Measurements from ENCODE around the gene MED13.
"Not testable (repeated sequence)": the region's sequence is repeated elsewhere in the genome, so short reads cannot be mapped to it uniquely, and the experiment has no call there.

Gene MED13

GRCh38 chr17:61927208-61928100 is 137.6 kb downstream of the MED13 start, which contains the start of gene INTS2:
Gene INTS2 (minus strand): TSS chr17:61927982. CDS start chr17:61926644, 1,338 bp downstream.
- H3K27me3 ChIP-seq (ENCODE audit: control insufficient read depth, insufficient read depth, low read length, poor library complexity, severe bottlenecking): no peaks in the 10 kb centered on the region
- H3K9me3 ChIP-seq (ENCODE audit: control insufficient read depth, low read length): no peaks in the 10 kb centered on the region
- H3K36me3 ChIP-seq (ENCODE audit: control insufficient read depth, insufficient read depth, low read length): peaks cover 14% of the 10 kb centered on the region
- H3K4me3 ChIP-seq (ENCODE audit: insufficient read depth, low read depth, low read length): peak within 1 kb of the TSS; percentile 78
- H3K4me1 ChIP-seq (ENCODE audit: control insufficient read depth, insufficient read depth, low read length): peaks cover 9% of the 10 kb centered on the region
- peak within 1 kb of the TSS; percentile 53 for H3K27ac ChIP-seq (ENCODE audit: insufficient read depth, low read depth, low read length, poor library complexity, severe bottlenecking)
- 1% methylated on average over 58 of the region's 58 CpGs for WGBS, 2 experiments

GRCh38 chr17:61926826-61927207 is 138.3 kb downstream of the MED13 start:
- H3K9me3 ChIP-seq (ENCODE audit: control insufficient read depth, low read length): no peaks in the 10 kb centered on the region
- H3K27me3 ChIP-seq (ENCODE audit: control insufficient read depth, insufficient read depth, low read length, poor library complexity, severe bottlenecking): no peaks in the 10 kb centered on the region
- WGBS, 2 experiments: 59 to 69% methylated on average over 4 of the region's 4 CpGs
- peaks cover 14% of the 10 kb centered on the region for H3K36me3 ChIP-seq (ENCODE audit: control insufficient read depth, insufficient read depth, low read length)
- H3K4me3 ChIP-seq (ENCODE audit: insufficient read depth, low read depth, low read length): peak overlapping the region; percentile 78
- H3K4me1 ChIP-seq (ENCODE audit: control insufficient read depth, insufficient read depth, low read length): peaks cover 9% of the 10 kb centered on the region
- H3K27ac ChIP-seq (ENCODE audit: insufficient read depth, low read depth, low read length, poor library complexity, severe bottlenecking): no peak overlapping the region

- H3K4me3 ChIP-seq (ENCODE audit: insufficient read depth, low read depth, low read length); H3K9me3 ChIP-seq (ENCODE audit: control insufficient read depth, low read length); H3K27ac ChIP-seq (ENCODE audit: insufficient read depth, low read depth, low read length, poor library complexity, severe bottlenecking); H3K4me1 ChIP-seq (ENCODE audit: control insufficient read depth, insufficient read depth, low read length); H3K27me3 ChIP-seq (ENCODE audit: control insufficient read depth, insufficient read depth, low read length, poor library complexity, severe bottlenecking): not testable (repeated sequence)
- peaks cover 18% of the 10 kb centered on the region for H3K36me3 ChIP-seq (ENCODE audit: control insufficient read depth, insufficient read depth, low read length)
- 92 to 93% methylated on average over 14 of the region's 15 CpGs for WGBS, 2 experiments
Observed at GRCh38 chr17:61915162-61915561, 149.9 kb downstream of the MED13 start.

GRCh38 chr17:61908292-61909037 is 156.6 kb downstream of the MED13 start:
- Histone ChIP-seq H3K4me3 (ENCODE audit: insufficient read depth, low read depth, low read length) (no peak overlapping the region), H3K4me1 (ENCODE audit: control insufficient read depth, insufficient read depth, low read length) (no peaks in the 10 kb centered on the region), H3K27ac (ENCODE audit: insufficient read depth, low read depth, low read length, poor library complexity, severe bottlenecking) (no peak overlapping the region), H3K9me3 (ENCODE audit: control insufficient read depth, low read length) (no peaks in the 10 kb centered on the region), H3K27me3 (ENCODE audit: control insufficient read depth, insufficient read depth, low read length, poor library complexity, severe bottlenecking) (no peaks in the 10 kb centered on the region), H3K36me3 (ENCODE audit: control insufficient read depth, insufficient read depth, low read length) (peaks cover 16% of the 10 kb centered on the region)
- 94 to 96% methylated on average over 5 to 7 of the region's 7 CpGs for WGBS, 2 experiments

GRCh38 chr17:61907361-61907760 is 157.7 kb downstream of the MED13 start:
- no peaks in the 10 kb centered on the region for H3K4me1 ChIP-seq (ENCODE audit: control insufficient read depth, insufficient read depth, low read length)
- no peaks in the 10 kb centered on the region for H3K9me3 ChIP-seq (ENCODE audit: control insufficient read depth, low read length)
- no peak overlapping the region for H3K4me3 ChIP-seq (ENCODE audit: insufficient read depth, low read depth, low read length)
- peaks cover 18% of the 10 kb centered on the region for H3K36me3 ChIP-seq (ENCODE audit: control insufficient read depth, insufficient read depth, low read length)
- WGBS, 2 experiments: 96 to 97% methylated on average over 4 to 5 of the region's 5 CpGs
- H3K27me3 ChIP-seq (ENCODE audit: control insufficient read depth, insufficient read depth, low read length, poor library complexity, severe bottlenecking): no peaks in the 10 kb centered on the region
- no peak overlapping the region for H3K27ac ChIP-seq (ENCODE audit: insufficient read depth, low read depth, low read length, poor library complexity, severe bottlenecking)

GRCh38 chr17:61904094-61904710 is 160.9 kb downstream of the MED13 start:
- Histone ChIP-seq H3K4me3 (ENCODE audit: insufficient read depth, low read depth, low read length) (no peak overlapping the region), H3K4me1 (ENCODE audit: control insufficient read depth, insufficient read depth, low read length) (no peaks in the 10 kb centered on the region), H3K27me3 (ENCODE audit: control insufficient read depth, insufficient read depth, low read length, poor library complexity, severe bottlenecking) (no peaks in the 10 kb centered on the region), H3K27ac (ENCODE audit: insufficient read depth, low read depth, low read length, poor library complexity, severe bottlenecking) (no peak overlapping the region), H3K36me3 (ENCODE audit: control insufficient read depth, insufficient read depth, low read length) (peaks cover 11% of the 10 kb centered on the region), H3K9me3 (ENCODE audit: control insufficient read depth, low read length) (no peaks in the 10 kb centered on the region)
- WGBS, 2 experiments: 90 to 97% methylated on average over 4 to 5 of the region's 5 CpGs

- H3K36me3 ChIP-seq (ENCODE audit: control insufficient read depth, insufficient read depth, low read length): peaks cover 16% of the 10 kb centered on the region
- WGBS, 2 experiments: 93 to 99% methylated on average over 3 of the region's 3 CpGs
- H3K27me3 ChIP-seq (ENCODE audit: control insufficient read depth, insufficient read depth, low read length, poor library complexity, severe bottlenecking): no peaks in the 10 kb centered on the region
- no peaks in the 10 kb centered on the region for H3K4me1 ChIP-seq (ENCODE audit: control insufficient read depth, insufficient read depth, low read length)
- H3K27ac ChIP-seq (ENCODE audit: insufficient read depth, low read depth, low read length, poor library complexity, severe bottlenecking): no peak overlapping the region
- no peaks in the 10 kb centered on the region for H3K9me3 ChIP-seq (ENCODE audit: control insufficient read depth, low read length)
- no peak overlapping the region for H3K4me3 ChIP-seq (ENCODE audit: insufficient read depth, low read depth, low read length)
Observed at GRCh38 chr17:61903251-61903650, 161.8 kb downstream of the MED13 start.

- Histone ChIP-seq H3K4me1 (ENCODE audit: control insufficient read depth, insufficient read depth, low read length) (no peaks in the 10 kb centered on the region), H3K27ac (ENCODE audit: insufficient read depth, low read depth, low read length, poor library complexity, severe bottlenecking) (no peak overlapping the region), H3K36me3 (ENCODE audit: control insufficient read depth, insufficient read depth, low read length) (peaks cover 14% of the 10 kb centered on the region), H3K9me3 (ENCODE audit: control insufficient read depth, low read length) (no peaks in the 10 kb centered on the region), H3K27me3 (ENCODE audit: control insufficient read depth, insufficient read depth, low read length, poor library complexity, severe bottlenecking) (no peaks in the 10 kb centered on the region), H3K4me3 (ENCODE audit: insufficient read depth, low read depth, low read length) (no peak overlapping the region)
- 94% methylated on average over 1 of the region's 2 CpGs; no CpG with 5 or more reads in 1 of the 2 experiments for WGBS, 2 experiments
Observed at GRCh38 chr17:61897548-61898180, 167.4 kb downstream of the MED13 start.

- 83% methylated on average over 1 of the region's 2 CpGs; no CpG with 5 or more reads in 1 of the 2 experiments for WGBS, 2 experiments
- H3K9me3 ChIP-seq (ENCODE audit: control insufficient read depth, low read length): no peaks in the 10 kb centered on the region
- no peaks in the 10 kb centered on the region for H3K27me3 ChIP-seq (ENCODE audit: control insufficient read depth, insufficient read depth, low read length, poor library complexity, severe bottlenecking)
- H3K4me3 ChIP-seq (ENCODE audit: insufficient read depth, low read depth, low read length): no peak overlapping the region
- no peaks in the 10 kb centered on the region for H3K4me1 ChIP-seq (ENCODE audit: control insufficient read depth, insufficient read depth, low read length)
- H3K36me3 ChIP-seq (ENCODE audit: control insufficient read depth, insufficient read depth, low read length): peaks cover 11% of the 10 kb centered on the region
- no peak overlapping the region for H3K27ac ChIP-seq (ENCODE audit: insufficient read depth, low read depth, low read length, poor library complexity, severe bottlenecking)
Observed at GRCh38 chr17:61895391-61895790, 169.7 kb downstream of the MED13 start.
